HG02571 (cell line): ENCODE measurements around the gene CCM2.
"Not testable (repeated sequence)": the region's sequence is repeated elsewhere in the genome, so short reads cannot be mapped to it uniquely, and the experiment has no call there.

Experiments
- ATAC-seq: cut with Tn5 transposase; IDR thresholded peaks from one replicate; pipeline ENCODE4 v1.9.1; 2021; ENCODE audit warnings: mild to moderate bottlenecking, moderate library complexity; ENCODE audit not compliant: unreplicated experiment

The CCM2 gene

DNA sequence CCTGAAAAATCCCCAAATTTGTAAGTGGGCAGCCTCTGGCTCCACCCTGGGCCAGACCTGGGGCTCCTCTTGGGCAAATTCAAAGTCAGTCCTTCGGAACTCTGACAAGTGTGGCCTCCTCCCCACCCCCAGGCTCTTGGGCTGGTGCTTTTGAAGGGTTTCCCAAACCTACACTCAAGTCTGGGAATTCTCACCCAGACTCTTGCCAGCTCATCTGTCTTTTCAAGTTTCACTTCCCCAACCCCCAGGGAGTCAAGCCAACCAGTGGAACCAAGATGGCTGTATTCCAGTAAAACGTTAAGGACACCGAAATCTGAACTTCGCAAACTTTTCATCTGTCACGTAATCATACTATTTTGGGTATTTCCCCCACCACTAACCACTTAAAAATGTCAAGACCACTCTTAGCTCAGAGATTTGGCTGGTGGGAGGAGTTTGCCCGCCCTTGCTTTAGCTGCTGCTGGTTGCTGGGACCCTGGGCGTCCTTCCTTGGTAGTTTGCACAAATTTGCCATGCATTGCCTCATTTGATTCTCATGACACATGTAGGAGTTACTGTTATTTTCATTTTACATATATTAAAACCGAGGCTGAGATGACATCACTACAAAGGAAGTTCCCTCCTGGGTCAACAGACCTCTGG is 19.5 kb upstream of the CCM2 start:
- peak; percentile 47 for ATAC-seq

DNA sequence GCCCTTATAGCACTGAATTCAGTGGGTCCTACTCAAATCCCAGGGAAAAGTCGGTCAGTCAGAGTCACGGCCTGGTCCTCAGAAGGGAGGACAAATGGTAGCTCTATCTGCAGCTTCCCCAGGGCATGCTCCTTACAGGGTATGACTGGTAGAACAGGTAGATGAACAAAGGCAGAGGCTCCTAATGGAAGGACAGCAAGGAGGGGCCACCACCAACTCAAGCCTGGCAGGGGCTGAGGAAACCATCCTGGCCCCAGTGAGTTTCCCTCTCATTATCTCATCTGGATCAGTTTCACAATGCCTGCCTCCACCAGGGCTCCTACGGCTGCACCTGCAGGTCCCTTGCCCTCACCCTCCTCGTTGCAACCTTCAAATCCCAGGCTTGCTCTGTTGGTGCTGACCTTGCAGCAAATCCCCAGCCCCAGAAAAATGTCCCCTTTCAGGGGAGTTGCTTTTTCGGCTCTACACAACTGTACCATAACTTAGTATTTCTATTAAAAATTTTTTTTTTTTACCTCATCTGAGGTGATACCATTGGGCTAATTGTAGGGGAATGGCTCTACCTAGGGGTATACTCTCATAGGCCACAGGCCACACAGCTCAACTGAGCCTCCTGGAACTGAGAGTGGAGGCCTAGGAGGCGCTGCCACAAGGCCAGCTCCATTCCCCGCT is 18.8 kb upstream of the CCM2 start:
- no peak for ATAC-seq

DNA sequence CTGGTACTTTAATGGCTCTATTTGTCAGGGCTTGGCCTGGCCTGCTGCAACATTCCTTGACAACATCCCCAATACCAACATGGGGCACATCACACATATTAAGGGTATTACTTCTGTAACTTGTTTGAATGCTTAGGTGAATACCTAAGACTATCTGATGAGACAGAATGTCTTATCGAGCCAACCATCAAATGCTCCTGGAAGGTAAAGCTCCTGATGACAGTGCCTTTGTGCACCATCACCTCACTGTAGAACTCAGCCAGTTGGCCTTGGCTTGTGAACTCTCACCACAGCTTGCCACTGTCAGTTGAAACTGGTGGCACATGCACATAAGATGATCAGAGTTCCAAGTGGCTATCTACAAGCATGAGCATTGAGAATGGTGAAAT is 17.5 kb upstream of the CCM2 start:
- no peak for ATAC-seq

DNA sequence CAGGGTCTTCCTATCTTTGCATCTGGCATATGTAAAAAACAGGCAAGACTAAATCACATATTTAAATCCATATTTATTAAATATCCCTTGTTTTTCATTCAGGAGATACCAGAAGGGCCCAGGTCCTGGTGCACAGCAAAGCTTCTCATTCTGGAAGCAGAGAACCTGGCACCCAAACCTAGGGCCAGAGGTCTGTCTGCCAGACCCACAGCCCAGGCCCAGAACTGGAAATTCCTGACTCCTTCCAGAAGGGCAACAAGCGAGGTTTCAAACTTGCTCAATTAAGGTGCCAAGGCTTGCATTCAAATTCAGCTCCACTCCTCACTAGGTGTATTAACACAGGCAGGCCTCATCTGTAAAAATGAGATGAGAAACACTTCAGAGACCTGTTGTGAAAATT is 17.0 kb upstream of the CCM2 start:
- no peak for ATAC-seq

DNA sequence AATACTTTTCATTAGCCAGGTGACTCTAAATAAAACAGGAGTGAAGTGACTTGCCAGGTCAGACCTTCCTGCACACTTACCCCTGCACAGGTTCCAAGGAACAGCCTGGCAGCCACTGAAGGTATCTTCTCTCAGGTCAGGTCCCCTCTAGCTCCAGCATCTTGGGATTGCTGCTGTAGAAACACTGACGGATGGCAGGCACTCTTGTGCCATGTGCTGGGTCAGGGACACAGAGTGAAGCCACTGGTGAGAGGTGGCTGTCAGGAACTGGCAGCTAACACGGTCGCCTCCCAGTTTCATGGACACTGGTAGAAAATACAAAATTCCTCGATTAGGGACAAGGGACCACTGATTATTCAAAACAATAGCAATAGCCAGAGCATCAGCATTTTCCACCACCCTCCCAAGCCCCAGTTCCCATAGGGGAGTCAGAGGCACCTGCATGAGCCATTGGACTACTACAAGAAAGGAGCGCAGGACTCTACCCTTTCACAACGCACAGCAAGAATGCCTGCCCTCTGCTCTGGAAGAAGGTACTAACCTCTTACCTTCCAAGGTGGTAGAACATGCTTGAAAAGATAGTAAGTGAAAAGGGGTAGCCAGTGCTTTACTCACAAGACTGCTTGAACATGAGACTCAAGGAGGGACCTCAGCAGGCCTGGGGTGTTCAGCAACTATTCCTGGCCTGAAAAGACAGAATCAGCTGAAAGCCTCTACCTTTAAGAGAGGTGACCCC is 16.1 kb upstream of the CCM2 start:
- ATAC-seq = no peak

DNA sequence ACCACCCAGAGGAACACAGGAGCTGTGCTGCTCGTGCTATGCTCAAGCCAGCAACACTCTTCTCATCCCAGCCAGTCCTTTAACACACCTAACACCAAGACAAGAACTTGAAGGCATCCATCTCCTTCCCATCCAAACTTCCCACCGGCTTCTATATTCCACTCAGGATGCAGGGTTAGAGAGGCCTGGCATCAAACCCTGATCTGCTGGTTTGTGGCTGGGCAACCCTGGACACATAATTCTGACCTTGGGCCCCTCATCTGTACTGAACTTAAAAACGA is 15.6 kb upstream of the CCM2 start:
- no peak for ATAC-seq

DNA sequence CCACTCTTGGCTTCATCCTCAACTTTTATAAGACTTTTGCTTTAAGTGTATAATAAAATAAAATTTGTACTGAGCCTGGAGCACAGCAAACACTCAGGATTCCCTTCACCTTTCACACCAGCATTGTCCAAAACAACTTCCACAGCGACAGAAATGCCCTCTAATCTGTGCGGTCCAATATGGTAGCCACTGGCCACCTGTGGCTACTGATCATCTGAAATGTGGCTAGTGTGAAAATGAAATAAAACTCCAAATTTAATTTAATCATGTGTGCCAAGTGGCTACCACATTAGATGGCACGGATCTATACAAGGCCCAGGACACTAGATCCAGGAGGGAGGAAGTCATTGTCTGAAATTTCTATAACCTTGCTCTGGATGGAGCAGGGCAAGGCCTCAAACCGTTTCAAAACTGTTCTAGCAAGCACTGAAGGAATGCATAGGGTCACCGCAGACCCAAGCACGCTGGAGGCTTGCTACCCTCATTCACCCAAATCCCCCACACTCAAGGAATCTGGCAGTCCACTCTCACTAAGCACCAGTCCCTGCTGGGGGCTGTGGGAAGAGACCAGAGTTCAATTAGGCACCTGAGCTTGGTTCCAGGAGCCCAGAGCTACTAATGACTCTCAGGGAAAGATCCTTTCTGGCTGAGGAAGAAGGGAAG is 14.8 kb upstream of the CCM2 start:
- no peak for ATAC-seq

DNA sequence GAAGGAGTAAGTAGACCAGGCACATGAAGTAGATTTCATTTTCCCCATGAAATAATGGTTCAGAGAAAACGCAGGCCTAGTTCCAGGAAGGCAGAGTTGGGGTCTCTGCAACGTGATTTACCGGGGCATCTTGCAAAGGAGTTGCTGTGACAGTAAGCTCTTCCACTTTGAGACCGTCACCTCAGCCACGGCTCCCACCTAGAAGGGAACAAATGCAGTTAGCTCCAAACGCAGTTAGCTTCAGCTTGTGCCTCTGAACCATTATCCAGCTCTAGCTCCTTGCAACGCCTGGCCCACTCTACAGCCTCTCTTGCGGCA is 14.1 kb upstream of the CCM2 start:
- no peak for ATAC-seq

DNA sequence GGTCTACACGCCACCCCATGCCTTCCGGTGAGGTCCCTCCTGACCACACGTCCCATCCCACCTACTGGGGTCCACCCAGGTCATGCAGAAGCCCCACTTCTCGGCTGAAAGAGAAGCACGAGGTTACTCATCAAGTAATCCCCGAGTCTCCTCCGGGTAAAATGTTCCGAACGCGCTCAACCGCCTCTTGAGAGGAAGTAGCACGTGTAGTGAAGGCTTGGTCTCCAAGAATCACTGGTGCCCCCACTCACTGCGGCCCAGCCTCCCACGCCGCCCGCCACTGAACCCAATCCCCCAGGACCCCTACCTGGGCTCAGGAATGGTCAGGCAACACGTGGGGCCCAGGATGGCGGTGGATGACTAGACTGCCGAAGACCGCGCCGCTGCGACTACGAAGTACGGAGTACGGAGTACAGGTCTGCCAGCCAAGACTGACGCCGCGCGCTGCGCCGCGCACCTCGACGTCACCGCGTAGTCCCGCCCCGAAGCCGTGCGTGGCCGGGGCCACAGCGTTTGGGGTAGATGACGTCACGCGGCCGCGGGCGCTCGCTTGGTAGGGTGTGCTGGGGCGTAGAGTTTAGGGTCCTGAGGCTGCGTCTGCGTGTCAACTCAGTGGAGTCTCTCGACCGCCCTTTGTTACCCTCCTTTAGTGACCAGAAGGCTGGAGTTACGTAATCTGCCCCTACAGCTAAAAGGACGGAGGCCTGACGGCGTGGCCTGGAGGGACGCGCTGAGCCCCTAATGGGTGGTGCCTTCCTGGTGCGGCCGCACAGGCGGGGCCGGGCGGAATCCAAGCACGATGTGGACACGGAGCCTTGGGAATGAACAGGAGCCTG is 13.6 kb upstream of the CCM2 start:
- ATAC-seq = peak; percentile 92

DNA sequence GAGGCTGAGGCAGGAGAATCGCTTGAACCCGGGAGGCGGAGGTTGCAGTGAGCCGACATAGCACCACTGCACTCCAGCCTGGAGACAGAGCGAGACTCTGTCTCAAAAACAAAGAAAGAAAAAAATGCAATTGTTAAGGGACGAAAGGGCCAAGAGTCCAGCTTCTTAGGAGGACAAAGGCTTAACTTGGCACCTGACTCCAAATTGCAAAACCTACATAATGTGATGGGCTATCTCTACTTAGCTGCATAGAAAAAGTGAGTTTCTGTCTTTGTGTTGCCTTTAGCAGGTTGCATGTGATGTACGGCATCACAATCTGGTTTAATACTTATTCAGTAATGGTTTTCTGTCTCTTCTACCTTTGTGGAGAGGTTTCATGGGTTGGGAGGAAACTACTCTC is 12.5 kb upstream of the CCM2 start:
- ATAC-seq = no peak

DNA sequence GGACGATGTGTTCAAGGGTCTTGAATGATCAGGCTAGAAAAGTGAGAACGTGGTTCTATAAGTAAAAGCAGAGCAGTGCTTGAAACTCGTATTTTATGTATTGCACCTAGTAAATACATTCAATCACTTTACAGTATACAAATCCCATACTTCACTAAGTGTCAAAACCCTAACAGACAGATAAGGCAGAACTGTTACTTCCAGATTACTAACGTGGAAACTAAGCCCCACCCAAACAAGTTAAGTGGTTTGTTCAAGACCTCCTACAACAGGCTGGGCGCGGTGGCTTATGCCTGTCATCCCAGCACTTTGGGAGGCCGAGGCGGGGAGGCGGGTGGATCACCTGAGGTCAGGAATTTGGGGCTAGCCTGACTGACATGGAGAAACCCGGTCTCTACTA is 12.0 kb upstream of the CCM2 start:
- no peak for ATAC-seq

DNA sequence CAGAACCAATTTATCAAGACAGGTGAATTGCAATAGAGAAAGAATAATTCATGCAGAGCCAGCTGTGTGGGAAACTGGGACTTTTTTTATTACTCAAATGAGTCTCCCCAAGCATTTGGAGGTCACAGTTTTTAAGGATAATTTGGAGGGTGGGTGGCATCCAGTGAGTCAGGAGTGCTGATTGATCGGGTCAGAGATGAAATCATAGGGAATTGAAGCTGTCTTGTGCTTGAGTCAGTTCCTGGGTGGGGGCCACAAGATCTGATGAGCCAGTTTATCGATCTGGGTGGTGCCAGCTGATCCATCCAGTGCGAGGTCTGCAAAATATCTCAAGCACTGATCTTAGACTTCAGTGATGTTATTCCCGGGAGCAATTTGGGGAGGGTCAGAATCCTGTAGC is 11.3 kb upstream of the CCM2 start:
- ATAC-seq = no peak

DNA sequence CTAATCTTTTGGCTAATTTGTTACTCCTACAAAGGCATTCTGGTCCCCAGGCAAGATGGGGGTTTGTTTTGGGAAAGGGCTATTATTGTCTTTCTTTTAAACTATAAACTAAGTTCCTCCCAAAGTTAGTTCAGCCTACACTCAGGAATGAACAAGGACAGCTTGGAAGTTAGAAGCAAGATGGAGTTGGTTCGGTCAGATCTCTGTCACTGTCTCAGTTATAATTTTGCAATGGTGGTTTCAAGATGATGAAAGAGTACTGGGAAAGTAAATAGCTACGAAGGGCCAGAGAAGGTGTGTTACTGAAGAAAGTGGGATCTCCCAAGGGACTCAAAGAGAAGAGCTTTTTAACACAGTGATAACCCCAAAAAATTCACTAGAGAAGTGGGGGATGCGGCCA is 10.9 kb upstream of the CCM2 start:
- ATAC-seq = no peak

DNA sequence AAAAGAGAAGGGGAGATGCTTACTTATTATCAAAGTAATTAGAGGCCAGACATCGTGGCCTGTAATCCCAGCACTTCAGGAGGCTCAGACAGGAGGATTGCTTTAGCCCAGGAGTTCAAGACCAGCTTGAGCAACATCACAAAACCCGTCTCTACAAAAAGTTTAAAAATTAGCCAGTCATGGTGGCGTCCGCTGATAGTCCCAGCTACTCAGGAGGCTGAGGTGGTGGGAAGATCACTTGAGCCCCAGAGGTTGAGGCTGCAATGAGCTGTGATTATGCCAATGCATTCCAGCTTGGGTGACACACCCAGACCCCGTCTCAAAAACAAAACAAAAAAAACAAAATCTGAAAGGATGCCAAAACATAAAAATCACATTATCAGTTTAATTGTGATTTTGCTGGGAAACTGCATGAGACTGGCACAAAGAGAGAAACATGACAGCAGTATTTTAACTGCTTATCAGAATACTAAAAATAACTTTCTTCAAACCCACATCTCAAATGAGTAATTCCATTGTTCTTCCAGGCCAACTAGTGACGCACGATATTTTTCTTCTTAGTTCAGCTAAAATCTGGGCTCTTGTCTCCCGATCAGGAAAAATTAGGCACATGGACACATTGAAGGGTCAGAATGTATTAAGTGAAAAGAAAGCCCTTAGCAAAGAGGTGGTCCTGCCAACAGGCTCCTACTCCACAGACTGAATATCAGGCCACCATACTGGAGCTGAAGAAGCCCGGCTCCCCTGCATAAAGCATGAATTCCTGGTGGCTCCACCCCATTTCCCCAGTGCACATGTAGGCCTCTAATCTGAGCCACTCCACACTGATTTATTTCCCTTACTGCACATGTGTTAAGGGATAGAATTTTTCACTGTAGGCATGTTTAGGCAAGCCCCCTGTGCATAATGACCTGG is 9.6 kb upstream of the CCM2 start:
- ATAC-seq = no peak

DNA sequence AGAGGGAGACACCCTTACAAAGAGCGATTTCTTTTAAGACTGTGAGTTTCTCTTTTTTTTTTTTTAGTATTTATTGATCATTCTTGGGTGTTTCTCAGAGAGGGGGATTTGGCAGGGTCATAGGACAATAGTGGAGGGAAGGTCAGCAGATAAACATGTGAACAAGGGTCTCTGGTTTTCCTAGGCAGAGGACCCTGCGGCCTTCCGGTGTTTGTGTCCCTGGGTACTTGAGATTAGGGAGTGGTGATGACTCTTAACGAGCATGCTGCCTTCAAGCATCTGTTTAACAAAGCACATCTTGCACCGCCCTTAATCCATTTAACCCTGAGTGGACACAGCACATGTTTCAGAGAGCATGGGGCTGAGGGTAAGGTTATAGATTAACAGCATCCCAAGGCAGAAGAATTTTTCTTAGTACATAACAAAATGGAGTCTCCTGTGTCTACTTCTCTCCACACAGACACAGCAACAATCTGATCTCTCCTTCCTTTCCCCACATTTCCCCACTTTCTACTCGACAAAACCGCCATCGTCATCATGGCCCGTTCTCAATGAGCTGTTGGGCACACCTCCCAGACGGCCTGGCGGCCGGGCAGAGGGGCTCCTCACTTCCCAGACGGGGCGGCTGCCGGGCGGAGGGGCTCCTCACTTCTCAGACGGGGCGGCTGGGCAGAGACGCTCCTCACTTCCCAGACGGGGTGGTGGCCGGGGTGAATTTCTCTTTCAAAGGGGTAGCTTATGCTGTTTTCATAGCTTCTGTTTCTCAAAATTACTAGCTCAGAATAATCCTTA is 7.8 kb upstream of the CCM2 start:
- ATAC-seq = not testable (repeated sequence)

DNA sequence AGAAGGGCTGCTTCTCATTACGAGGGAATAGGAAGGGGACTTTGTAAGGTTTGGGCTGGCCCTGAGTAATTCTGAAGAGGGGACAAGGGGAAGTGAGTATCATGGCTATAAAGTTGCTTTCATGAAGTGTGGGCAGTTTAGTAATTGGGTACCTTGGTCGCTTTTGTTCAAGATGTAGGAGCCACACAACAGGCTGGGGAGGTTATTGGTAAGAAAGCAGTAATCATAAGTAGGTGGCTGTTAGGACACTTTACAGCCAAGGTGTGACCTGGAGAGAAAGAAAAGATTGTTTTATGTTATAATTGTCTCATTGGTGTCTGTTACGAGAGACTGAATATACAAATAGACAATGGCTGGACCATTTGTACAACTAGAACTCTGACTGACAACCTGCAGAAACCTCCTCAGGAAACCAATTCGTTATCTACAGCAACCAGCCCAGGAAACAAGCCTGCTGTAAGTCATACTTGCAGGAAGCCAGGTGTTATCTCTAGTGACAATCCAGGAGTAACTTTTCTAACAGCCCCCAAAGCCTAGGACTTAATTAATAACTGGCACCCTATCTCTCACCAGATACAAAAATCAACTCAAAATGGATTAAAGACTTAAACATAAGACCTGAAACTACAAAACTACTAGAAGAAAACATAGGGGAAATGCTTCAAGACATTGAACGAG is 5.0 kb upstream of the CCM2 start:
- ATAC-seq = no peak

DNA sequence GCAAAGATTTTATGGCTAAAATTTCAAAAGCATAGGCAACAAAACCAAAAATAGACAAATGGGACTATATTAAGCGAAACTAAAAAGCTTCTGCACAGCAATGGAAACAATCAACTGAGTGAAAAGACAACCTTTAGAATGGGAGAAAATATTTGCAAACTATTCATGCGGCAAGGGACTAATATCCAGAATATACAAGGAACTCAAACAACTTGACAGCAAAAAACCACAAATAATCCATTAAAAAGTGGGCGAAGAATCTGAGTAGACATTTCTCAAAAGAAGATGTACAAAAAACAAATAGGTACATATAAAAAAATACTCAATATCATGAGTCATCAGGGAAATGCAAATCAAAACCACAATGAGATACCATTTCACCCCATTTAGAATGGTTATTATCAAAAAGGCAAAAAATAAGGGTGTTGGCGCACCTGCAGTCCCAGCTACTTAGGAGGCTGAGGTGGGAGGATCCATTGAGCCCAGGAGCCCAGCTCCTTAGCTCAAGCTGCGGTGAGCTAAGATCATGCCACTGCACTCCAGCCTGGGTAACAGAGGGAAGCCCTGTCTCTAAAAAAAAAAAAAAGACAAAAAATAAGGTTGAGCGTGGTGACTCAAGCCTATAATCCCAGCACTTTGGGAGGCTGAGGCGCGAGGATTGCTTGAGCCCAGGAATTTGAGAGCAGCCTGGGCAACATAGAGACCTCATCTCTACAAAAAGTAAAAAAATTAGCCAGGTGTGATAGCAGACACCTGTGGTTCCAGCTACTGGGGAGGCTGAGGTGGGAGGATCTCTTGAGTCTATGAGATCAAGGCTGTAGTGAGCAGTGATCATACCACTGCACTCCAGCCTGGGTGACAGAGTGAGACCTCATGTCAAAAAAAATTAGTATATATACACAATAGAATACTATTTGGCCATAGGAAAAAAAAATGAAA is 4.2 kb upstream of the CCM2 start:
- ATAC-seq = no peak
